B cell (primary cell): ENCODE measurements around the gene PSRC1.

Experiments
- EZH2 ChIP-seq: IDR thresholded peaks from 2 replicates; pipeline ENCODE4 v1.6.1; 2012; ENCODE audit warnings: borderline replicate concordance, low read depth, mild to moderate bottlenecking, moderate library complexity, low read length; ENCODE audit not compliant: insufficient read depth, poor library complexity, severe bottlenecking
- TF ChIP-seq, protein P1 (sequence below): fragments of 200-600 bp; IDR thresholded peaks from one replicate; pipeline ENCODE4 v1.8.0; 2022; ENCODE audit warnings: antibody characterized with exemption, mild to moderate bottlenecking

- TF ChIP-seq, protein P1, sequence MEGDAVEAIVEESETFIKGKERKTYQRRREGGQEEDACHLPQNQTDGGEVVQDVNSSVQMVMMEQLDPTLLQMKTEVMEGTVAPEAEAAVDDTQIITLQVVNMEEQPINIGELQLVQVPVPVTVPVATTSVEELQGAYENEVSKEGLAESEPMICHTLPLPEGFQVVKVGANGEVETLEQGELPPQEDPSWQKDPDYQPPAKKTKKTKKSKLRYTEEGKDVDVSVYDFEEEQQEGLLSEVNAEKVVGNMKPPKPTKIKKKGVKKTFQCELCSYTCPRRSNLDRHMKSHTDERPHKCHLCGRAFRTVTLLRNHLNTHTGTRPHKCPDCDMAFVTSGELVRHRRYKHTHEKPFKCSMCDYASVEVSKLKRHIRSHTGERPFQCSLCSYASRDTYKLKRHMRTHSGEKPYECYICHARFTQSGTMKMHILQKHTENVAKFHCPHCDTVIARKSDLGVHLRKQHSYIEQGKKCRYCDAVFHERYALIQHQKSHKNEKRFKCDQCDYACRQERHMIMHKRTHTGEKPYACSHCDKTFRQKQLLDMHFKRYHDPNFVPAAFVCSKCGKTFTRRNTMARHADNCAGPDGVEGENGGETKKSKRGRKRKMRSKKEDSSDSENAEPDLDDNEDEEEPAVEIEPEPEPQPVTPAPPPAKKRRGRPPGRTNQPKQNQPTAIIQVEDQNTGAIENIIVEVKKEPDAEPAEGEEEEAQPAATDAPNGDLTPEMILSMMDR, result no peak
- no peak for TF ChIP-seq EZH2
These were observed 11.5 kb downstream of the PSRC1 start for GRCh38 chr1:109271458-109271857.
